Activated CD8-positive, alpha-beta memory T cell treated with anti-CD3 and anti-CD28 coated beads, Interleukin-2, amount 50 U/mL, for 1 hour (primary cell): ENCODE data around the gene CORO1C.
A peak's percentile ranks its signal among the peaks of the same experiment; 100 is the strongest.

Experiments
- DNase-seq: peaks from one replicate; pipeline ENCODE4 v3.0.0-alpha.2; 2020; ENCODE audit errors: extremely low read depth

Gene CORO1C

GRCh38 chr12:108696111-108696995 lies 35.0 kb downstream of the CORO1C start:
- DNase-seq, result no peak

- no peak for DNase-seq
These were observed 36.5 kb downstream of the CORO1C start for GRCh38 chr12:108694812-108695278.

GRCh38 chr12:108693751-108694150 lies 37.6 kb downstream of the CORO1C start:
- no peak for DNase-seq

- no peak for DNase-seq
These were observed 38.1 kb downstream of the CORO1C start for GRCh38 chr12:108693186-108693730.

- no peak for DNase-seq
These were observed 39.1 kb downstream of the CORO1C start for GRCh38 chr12:108691998-108692808.

- peak; percentile 18 for DNase-seq
These were observed 39.9 kb downstream of the CORO1C start for GRCh38 chr12:108691175-108691997.

- DNase-seq, result no peak
These were observed 40.7 kb downstream of the CORO1C start for GRCh38 chr12:108690542-108691174.

GRCh38 chr12:108690191-108690518 lies 41.2 kb downstream of the CORO1C start:
- DNase-seq, result no peak

GRCh38 chr12:108689314-108690190 lies 41.8 kb downstream of the CORO1C start:
- DNase-seq, result peak; percentile 10

GRCh38 chr12:108686780-108687179 lies 44.5 kb downstream of the CORO1C start:
- DNase-seq, result no peak

GRCh38 chr12:108685469-108686260 lies 45.7 kb downstream of the CORO1C start:
- no peak for DNase-seq

- DNase-seq, result no peak
These were observed 47.3 kb downstream of the CORO1C start for GRCh38 chr12:108683906-108684556.

GRCh38 chr12:108681317-108681716 lies 50.0 kb downstream of the CORO1C start:
- DNase-seq, result no peak

GRCh38 chr12:108679106-108679681 lies 52.1 kb downstream of the CORO1C start:
- DNase-seq, result no peak

- DNase-seq, result no peak
These were observed 53.1 kb downstream of the CORO1C start for GRCh38 chr12:108678104-108678730.

GRCh38 chr12:108677381-108677780 lies 53.9 kb downstream of the CORO1C start:
- DNase-seq, result no peak

GRCh38 chr12:108676707-108677106 lies 54.6 kb downstream of the CORO1C start:
- no peak for DNase-seq

- no peak for DNase-seq
These were observed 55.5 kb downstream of the CORO1C start for GRCh38 chr12:108675792-108676191.
